ENCODE results near the gene ALDH1L1. TPM values are rescaled to one million over a fixed set of nuclear protein-coding genes. Genes with fewer than 3 reads are reported as not detected.
"Not testable (repeated sequence)": the region's sequence is repeated elsewhere in the genome, so short reads cannot be mapped to it uniquely, and the experiment has no call there.

Gene ALDH1L1
- total RNA-seq, 1 donor from 2014 or later, result 1.0 TPM

DNA sequence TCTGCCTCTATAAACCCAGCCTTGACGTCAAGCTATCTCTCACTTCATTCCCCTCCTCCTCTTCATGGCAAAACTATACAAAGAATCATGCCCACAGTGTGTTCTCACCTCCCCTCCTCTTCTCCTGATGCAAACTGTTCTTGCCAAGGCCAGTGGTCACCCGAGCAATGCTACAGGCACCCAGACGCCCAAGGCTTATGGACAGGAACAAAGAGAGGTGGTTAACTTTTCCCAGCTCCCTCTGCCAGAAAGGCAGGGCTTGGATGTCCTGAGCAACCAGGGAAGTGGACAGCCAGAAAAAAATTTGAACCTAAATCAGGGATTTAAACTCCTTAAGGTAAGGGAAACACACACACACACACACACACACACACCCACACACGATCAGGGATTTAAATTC is 101.5 kb downstream of the ALDH1L1 start:
- H3K27me3 ChIP-seq (ENCODE audit: control insufficient read depth, insufficient read depth, low read length), result no peaks in the 10 kb centered on the region
- TF ChIP-seq CTCF (IDR thresholded peaks at IDR 0.05; ENCODE audit: insufficient read depth, low read length, poor library complexity, severe bottlenecking), result no peak
- no peak overlapping the region for H3K4me3 ChIP-seq (ENCODE audit: low read depth, low read length)
- no peaks in the 10 kb centered on the region for H3K36me3 ChIP-seq (ENCODE audit: control insufficient read depth, insufficient read depth, low read length)
- no peak for DNase-seq (ENCODE audit: low read depth)

DNA sequence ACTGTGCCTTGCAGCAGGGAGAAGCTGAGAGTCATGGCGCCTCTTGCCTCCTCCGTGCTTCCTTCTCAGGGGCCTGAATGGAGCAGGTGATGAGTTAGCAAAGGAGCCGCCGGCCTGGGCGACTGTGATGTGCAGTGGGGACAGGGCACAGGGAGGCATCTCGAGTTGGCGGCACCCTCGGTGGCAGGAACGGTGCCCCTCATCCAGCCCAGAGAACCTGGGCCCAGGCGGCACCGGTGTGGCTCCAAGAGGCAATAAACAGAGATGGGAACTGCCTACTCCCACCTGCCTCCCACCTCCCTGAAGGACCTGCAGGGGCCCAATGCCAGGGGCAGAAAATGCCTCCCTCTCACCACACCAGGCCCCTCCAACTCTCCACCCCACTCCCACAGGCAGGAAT is 102.6 kb downstream of the ALDH1L1 start:
- no peaks in the 10 kb centered on the region for H3K27me3 ChIP-seq (ENCODE audit: control insufficient read depth, insufficient read depth, low read length)
- DNase-seq (ENCODE audit: low read depth), result no peak
- no peaks in the 10 kb centered on the region for H3K36me3 ChIP-seq (ENCODE audit: control insufficient read depth, insufficient read depth, low read length)
- no peak overlapping the region for H3K4me3 ChIP-seq (ENCODE audit: low read depth, low read length)
- no peak for TF ChIP-seq CTCF (IDR thresholded peaks at IDR 0.05; ENCODE audit: insufficient read depth, low read length, poor library complexity, severe bottlenecking)

DNA sequence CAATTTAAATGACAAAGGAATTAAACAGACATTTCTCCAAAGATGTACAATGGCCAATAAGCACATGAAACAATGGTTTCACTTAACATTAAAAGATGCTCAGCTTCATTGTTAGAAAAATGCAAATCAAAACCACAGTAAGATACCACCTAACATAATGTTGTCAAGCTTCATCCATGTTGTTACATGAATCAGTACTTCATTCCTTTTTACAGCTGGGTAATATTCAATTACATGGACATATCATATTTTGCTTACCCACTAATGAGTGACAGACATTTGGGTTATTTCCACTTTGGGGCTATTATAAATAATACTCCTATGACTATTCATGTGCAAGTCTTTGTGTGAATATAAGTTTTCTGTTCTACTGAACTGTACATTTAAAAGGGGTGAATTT is 104.2 kb downstream of the ALDH1L1 start:
- no peak for TF ChIP-seq CTCF (IDR thresholded peaks at IDR 0.05; ENCODE audit: insufficient read depth, low read length, poor library complexity, severe bottlenecking)
- Histone ChIP-seq H3K27me3 (ENCODE audit: control insufficient read depth, insufficient read depth, low read length) (no peaks in the 10 kb centered on the region), H3K36me3 (ENCODE audit: control insufficient read depth, insufficient read depth, low read length) (no peaks in the 10 kb centered on the region), H3K4me3 (ENCODE audit: low read depth, low read length) (no peak overlapping the region)
- DNase-seq (ENCODE audit: low read depth), result no peak

DNA sequence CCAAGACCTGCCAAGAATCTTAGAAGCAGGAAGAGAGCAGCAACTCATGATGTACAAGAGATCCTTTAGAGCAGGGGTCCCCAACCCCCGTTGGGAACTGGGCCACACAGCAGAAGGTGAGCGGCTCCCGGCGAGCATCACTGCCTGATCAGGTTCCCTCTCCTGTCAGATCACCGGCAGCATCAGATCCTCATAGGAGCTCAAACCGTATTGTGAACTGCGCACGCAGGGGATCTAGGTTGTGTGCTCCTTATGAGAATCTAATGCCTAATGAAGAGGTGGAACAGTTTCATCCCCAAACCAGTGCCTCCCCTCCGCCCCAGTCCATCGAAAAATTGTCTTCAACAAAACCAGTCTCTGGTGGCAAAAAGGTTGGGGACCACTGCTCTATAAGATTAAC is 110.2 kb downstream of the ALDH1L1 start:
- Histone ChIP-seq H3K4me3 (ENCODE audit: low read depth, low read length) (no peak overlapping the region), H3K27me3 (ENCODE audit: control insufficient read depth, insufficient read depth, low read length) (no peaks in the 10 kb centered on the region), H3K36me3 (ENCODE audit: control insufficient read depth, insufficient read depth, low read length) (no peaks in the 10 kb centered on the region)
- TF ChIP-seq CTCF (IDR thresholded peaks at IDR 0.05; ENCODE audit: insufficient read depth, low read length, poor library complexity, severe bottlenecking), result no peak
- no peak for DNase-seq (ENCODE audit: low read depth)

GRCh38 chr3:126067959-126068358 is 112.4 kb downstream of the ALDH1L1 start:
- no peak for TF ChIP-seq CTCF (IDR thresholded peaks at IDR 0.05; ENCODE audit: insufficient read depth, low read length, poor library complexity, severe bottlenecking)
- no peak overlapping the region for H3K4me3 ChIP-seq (ENCODE audit: low read depth, low read length)
- H3K36me3 ChIP-seq (ENCODE audit: control insufficient read depth, insufficient read depth, low read length), result no peaks in the 10 kb centered on the region
- no peaks in the 10 kb centered on the region for H3K27me3 ChIP-seq (ENCODE audit: control insufficient read depth, insufficient read depth, low read length)
- DNase-seq (ENCODE audit: low read depth), result no peak

GRCh38 chr3:126066676-126067075 is 113.7 kb downstream of the ALDH1L1 start:
- not testable (repeated sequence) for DNase-seq (ENCODE audit: low read depth); H3K27me3 ChIP-seq (ENCODE audit: control insufficient read depth, insufficient read depth, low read length); H3K4me3 ChIP-seq (ENCODE audit: low read depth, low read length); H3K36me3 ChIP-seq (ENCODE audit: control insufficient read depth, insufficient read depth, low read length)

Data from kidney epithelial cell (primary cell).